HCT116 (cell line): Measurements from ENCODE around the gene ZFR.

Experiments
- CEBPB ChIP-seq: IDR thresholded peaks from 2 replicates; pipeline ENCODE4 v1.6.1; 2012; ENCODE audit warnings: low read depth
- EGR1 ChIP-seq: IDR thresholded peaks from 2 replicates; pipeline ENCODE4 v1.6.1; 2012; ENCODE audit warnings: low read depth
- EZH2 ChIP-seq: fragments of 200-600 bp; sonication (generic); IDR thresholded peaks from 2 replicates; pipeline ENCODE4 v1.6.1; 2017; ENCODE audit warnings: antibody characterized with exemption, mixed run types
- POLR2A ChIP-seq: IDR thresholded peaks from 2 replicates; pipeline ENCODE4 v1.7.0; 2011; ENCODE audit warnings: borderline replicate concordance; ENCODE audit not compliant: insufficient read depth, insufficient read length; ENCODE audit errors: extremely low read depth
- POLR2AphosphoS5 ChIP-seq: IDR thresholded peaks from 2 replicates; pipeline ENCODE4 v1.6.1; 2011; ENCODE audit warnings: mild to moderate bottlenecking, low read depth, low read length, moderate library complexity
- SIN3A ChIP-seq: IDR thresholded peaks from 2 replicates; pipeline ENCODE4 v1.6.1; 2012; ENCODE audit warnings: low read depth
- SP1 ChIP-seq: IDR thresholded peaks from 2 replicates; pipeline ENCODE4 v1.6.1; 2012; ENCODE audit warnings: low read depth
- TCF7L2 ChIP-seq: IDR thresholded peaks from 2 replicates; pipeline ENCODE4 v1.7.0; 2011; ENCODE audit warnings: borderline replicate concordance, inconsistent platforms; ENCODE audit not compliant: insufficient read depth, insufficient read length; ENCODE audit errors: extremely low read depth
- YY1 ChIP-seq: IDR thresholded peaks from 2 replicates; pipeline ENCODE4 v1.6.1; 2011; ENCODE audit warnings: low read length, low read depth, moderate library complexity, mild to moderate bottlenecking; ENCODE audit not compliant: insufficient replicate concordance; ENCODE audit errors: extremely low read depth
- TF ChIP-seq, protein P1 (sequence below), 3 experiments: fragments of 200-600 bp in 1 of 3; sonication (generic) in 1 of 3; IDR thresholded peaks in 2 of 3; conservative IDR thresholded peaks in 1 of 3; 2 replicates each; pipeline ENCODE4 v1.5.1; 2012 to 2017; ENCODE audit warnings: low read depth in 2 of 3, low read length in 2 of 3, antibody characterized with exemption in 1 of 3, borderline replicate concordance in 1 of 3, control low read depth in 1 of 3, mild to moderate bottlenecking in 1 of 3, mixed read lengths in 1 of 3, mixed run types in 1 of 3, moderate library complexity in 1 of 3; ENCODE audit not compliant: insufficient read depth in 1 of 3
- TF ChIP-seq, protein P2 (sequence below): IDR thresholded peaks from 2 replicates; pipeline ENCODE4 v1.6.1; 2011; ENCODE audit warnings: mild to moderate bottlenecking, low read length, moderate library complexity; ENCODE audit not compliant: insufficient replicate concordance; ENCODE audit errors: extremely low read depth

DNA sequence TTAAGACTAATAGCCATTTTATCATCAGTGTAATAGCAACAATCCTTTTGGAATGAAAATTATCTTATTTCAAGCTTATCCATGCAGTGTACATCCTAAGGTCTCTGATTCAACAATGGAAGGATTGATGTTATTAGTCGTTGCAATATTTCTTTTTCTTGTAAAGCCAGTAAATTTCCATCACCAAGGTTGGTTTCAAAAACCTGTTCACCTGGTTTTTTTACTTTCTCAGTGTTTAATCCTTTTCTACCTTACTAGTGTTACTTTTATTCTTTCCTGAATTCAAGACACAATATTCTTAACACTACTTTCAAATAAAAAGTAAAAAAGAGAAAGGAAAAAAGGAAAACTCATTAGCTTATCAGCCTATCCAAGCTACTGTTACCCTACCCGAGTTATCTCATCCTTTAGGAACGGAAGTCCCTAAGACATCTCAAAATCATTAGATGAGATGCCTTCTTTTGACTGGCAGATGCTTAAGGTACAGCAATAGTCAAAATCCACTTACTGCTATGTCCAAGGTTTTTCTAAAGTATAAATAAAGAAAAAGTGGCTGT, 5.4 kb downstream of the ZFR start:
- no peak for TF ChIP-seq POLR2A
- TF ChIP-seq, protein P1, sequence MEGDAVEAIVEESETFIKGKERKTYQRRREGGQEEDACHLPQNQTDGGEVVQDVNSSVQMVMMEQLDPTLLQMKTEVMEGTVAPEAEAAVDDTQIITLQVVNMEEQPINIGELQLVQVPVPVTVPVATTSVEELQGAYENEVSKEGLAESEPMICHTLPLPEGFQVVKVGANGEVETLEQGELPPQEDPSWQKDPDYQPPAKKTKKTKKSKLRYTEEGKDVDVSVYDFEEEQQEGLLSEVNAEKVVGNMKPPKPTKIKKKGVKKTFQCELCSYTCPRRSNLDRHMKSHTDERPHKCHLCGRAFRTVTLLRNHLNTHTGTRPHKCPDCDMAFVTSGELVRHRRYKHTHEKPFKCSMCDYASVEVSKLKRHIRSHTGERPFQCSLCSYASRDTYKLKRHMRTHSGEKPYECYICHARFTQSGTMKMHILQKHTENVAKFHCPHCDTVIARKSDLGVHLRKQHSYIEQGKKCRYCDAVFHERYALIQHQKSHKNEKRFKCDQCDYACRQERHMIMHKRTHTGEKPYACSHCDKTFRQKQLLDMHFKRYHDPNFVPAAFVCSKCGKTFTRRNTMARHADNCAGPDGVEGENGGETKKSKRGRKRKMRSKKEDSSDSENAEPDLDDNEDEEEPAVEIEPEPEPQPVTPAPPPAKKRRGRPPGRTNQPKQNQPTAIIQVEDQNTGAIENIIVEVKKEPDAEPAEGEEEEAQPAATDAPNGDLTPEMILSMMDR (IDR thresholded peaks at IDR 0.05 in 2 of 3, conservative IDR thresholded peaks at IDR 0.05 in 1 of 3; ENCODE audit: borderline replicate concordance in 1 of 3, insufficient read depth in 1 of 3, low read depth in 2 of 3, low read length in 2 of 3): no peak
- no peak for TF ChIP-seq YY1
- no peak for TF ChIP-seq SP1
- TF ChIP-seq EZH2: no peak
- TF ChIP-seq, protein P2, sequence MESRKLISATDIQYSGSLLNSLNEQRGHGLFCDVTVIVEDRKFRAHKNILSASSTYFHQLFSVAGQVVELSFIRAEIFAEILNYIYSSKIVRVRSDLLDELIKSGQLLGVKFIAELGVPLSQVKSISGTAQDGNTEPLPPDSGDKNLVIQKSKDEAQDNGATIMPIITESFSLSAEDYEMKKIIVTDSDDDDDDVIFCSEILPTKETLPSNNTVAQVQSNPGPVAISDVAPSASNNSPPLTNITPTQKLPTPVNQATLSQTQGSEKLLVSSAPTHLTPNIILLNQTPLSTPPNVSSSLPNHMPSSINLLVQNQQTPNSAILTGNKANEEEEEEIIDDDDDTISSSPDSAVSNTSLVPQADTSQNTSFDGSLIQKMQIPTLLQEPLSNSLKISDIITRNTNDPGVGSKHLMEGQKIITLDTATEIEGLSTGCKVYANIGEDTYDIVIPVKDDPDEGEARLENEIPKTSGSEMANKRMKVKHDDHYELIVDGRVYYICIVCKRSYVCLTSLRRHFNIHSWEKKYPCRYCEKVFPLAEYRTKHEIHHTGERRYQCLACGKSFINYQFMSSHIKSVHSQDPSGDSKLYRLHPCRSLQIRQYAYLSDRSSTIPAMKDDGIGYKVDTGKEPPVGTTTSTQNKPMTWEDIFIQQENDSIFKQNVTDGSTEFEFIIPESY: no peak
- TF ChIP-seq POLR2AphosphoS5: no peak
- TF ChIP-seq EGR1: no peak
- no peak for TF ChIP-seq TCF7L2
- no peak for TF ChIP-seq CEBPB
- TF ChIP-seq SIN3A: no peak
